ENCODE measurements around the gene MFAP2.

The MFAP2 gene

GRCh38 chr1:16972189-16972895, 8.1 kb downstream of the MFAP2 start:
- H3K4me2 ChIP-seq = no peak overlapping the region
- no peak overlapping the region for H3K4me3 ChIP-seq (IDR thresholded peaks at IDR 0.05; ENCODE audit: insufficient read depth, low read depth, low read length)
- TF ChIP-seq, protein P1, sequence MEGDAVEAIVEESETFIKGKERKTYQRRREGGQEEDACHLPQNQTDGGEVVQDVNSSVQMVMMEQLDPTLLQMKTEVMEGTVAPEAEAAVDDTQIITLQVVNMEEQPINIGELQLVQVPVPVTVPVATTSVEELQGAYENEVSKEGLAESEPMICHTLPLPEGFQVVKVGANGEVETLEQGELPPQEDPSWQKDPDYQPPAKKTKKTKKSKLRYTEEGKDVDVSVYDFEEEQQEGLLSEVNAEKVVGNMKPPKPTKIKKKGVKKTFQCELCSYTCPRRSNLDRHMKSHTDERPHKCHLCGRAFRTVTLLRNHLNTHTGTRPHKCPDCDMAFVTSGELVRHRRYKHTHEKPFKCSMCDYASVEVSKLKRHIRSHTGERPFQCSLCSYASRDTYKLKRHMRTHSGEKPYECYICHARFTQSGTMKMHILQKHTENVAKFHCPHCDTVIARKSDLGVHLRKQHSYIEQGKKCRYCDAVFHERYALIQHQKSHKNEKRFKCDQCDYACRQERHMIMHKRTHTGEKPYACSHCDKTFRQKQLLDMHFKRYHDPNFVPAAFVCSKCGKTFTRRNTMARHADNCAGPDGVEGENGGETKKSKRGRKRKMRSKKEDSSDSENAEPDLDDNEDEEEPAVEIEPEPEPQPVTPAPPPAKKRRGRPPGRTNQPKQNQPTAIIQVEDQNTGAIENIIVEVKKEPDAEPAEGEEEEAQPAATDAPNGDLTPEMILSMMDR (conservative IDR thresholded peaks at IDR 0.05; ENCODE audit: low read depth, low read length) = no peak
- no peaks in the 10 kb centered on the region for H3K36me3 ChIP-seq (ENCODE audit: insufficient read depth)
- no peak overlapping the region for H2AFZ ChIP-seq (ENCODE audit: low read depth)
- H3K9ac ChIP-seq = no peak overlapping the region
- no peaks in the 10 kb centered on the region for H4K20me1 ChIP-seq (ENCODE audit: insufficient read depth)
- H3K79me2 ChIP-seq (ENCODE audit: insufficient read depth, low read depth) = no peaks in the 10 kb centered on the region
- H3K4me1 ChIP-seq (ENCODE audit: low read depth, poor library complexity, severe bottlenecking) = no peaks in the 10 kb centered on the region
- H3K27ac ChIP-seq = no peak overlapping the region
- H3K27me3 ChIP-seq (ENCODE audit: insufficient read depth, low read depth) = no peaks in the 10 kb centered on the region

DNA sequence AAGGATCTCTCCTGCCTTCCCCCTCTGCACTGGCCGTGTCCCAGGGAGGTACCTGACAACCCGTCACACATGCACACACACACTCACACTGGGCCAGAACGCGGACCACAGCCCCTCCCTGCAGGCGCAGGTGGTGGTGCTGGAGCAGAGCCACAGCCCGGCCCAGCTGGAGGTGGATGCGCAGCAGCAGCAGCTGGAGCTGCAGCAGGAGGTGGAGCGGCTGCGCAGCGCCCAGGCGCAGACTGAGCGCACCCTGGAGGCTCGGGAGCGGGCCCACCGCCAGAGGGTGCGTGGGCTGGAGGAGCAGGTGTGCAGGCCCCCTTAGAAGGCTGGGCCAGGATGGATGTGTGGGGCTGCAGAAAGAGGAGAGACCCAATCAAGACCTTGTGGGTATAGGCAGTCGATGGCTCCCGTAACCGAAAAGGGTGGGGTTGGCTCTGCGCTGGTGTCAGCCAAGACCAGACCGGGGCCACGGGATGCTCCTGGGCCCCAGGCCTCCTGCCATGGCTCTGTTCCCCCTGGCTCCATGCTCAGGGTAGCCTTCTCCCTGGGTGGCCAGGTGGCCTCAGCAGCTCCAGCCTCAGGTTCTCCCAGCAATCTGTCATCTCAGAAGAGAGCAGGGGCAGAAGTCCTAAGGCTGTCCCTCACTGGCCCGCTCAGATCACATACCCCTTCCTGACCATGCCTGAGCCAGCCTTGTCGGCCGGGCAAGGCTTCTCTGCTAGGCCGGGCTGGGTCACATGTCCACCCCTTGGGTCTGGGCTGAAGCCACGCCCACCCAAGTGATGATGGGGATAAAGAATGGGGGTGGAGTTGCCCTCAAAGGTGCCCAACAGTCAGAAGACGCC, 8.9 kb downstream of the MFAP2 start:
- no peak overlapping the region for H2AFZ ChIP-seq (ENCODE audit: low read depth)

GRCh38 chr1:16970132-16970910, 10.1 kb downstream of the MFAP2 start:
- no peak overlapping the region for H3K27ac ChIP-seq
- H3K4me3 ChIP-seq (IDR thresholded peaks at IDR 0.05; ENCODE audit: insufficient read depth, low read depth, low read length) = no peak overlapping the region
- no peaks in the 10 kb centered on the region for H3K79me2 ChIP-seq (ENCODE audit: insufficient read depth, low read depth)
- TF ChIP-seq, protein P1 (conservative IDR thresholded peaks at IDR 0.05; ENCODE audit: low read depth, low read length) = no peak
- H4K20me1 ChIP-seq (ENCODE audit: insufficient read depth) = no peaks in the 10 kb centered on the region
- no peak overlapping the region for H2AFZ ChIP-seq (ENCODE audit: low read depth)
- no peaks in the 10 kb centered on the region for H3K27me3 ChIP-seq (ENCODE audit: insufficient read depth, low read depth)
- H3K4me2 ChIP-seq = no peak overlapping the region
- H3K4me1 ChIP-seq (ENCODE audit: low read depth, poor library complexity, severe bottlenecking) = no peaks in the 10 kb centered on the region
- H3K36me3 ChIP-seq (ENCODE audit: insufficient read depth) = no peaks in the 10 kb centered on the region
- no peak overlapping the region for H3K9ac ChIP-seq

More for the DNA sequence above, 8.9 kb downstream of the MFAP2 start:
- TF ChIP-seq, protein P1 (conservative IDR thresholded peaks at IDR 0.05; ENCODE audit: low read depth, low read length) = no peak
- no peak overlapping the region for H3K9ac ChIP-seq
- H3K4me2 ChIP-seq = no peak overlapping the region
- H3K79me2 ChIP-seq (ENCODE audit: insufficient read depth, low read depth) = no peaks in the 10 kb centered on the region
- no peaks in the 10 kb centered on the region for H4K20me1 ChIP-seq (ENCODE audit: insufficient read depth)
- H3K4me3 ChIP-seq (IDR thresholded peaks at IDR 0.05; ENCODE audit: insufficient read depth, low read depth, low read length) = no peak overlapping the region
- no peaks in the 10 kb centered on the region for H3K36me3 ChIP-seq (ENCODE audit: insufficient read depth)
- H3K27me3 ChIP-seq (ENCODE audit: insufficient read depth, low read depth) = no peaks in the 10 kb centered on the region
- H3K27ac ChIP-seq = no peak overlapping the region
- no peaks in the 10 kb centered on the region for H3K4me1 ChIP-seq (ENCODE audit: low read depth, poor library complexity, severe bottlenecking)

GRCh38 chr1:16969651-16970050, 10.8 kb downstream of the MFAP2 start:
- no peaks in the 10 kb centered on the region for H3K79me2 ChIP-seq (ENCODE audit: insufficient read depth, low read depth)
- no peak overlapping the region for H3K4me2 ChIP-seq
- TF ChIP-seq, protein P1 (conservative IDR thresholded peaks at IDR 0.05; ENCODE audit: low read depth, low read length) = no peak
- H3K9ac ChIP-seq = no peak overlapping the region
- no peaks in the 10 kb centered on the region for H4K20me1 ChIP-seq (ENCODE audit: insufficient read depth)
- no peak overlapping the region for H2AFZ ChIP-seq (ENCODE audit: low read depth)
- H3K27me3 ChIP-seq (ENCODE audit: insufficient read depth, low read depth) = no peaks in the 10 kb centered on the region
- no peaks in the 10 kb centered on the region for H3K4me1 ChIP-seq (ENCODE audit: low read depth, poor library complexity, severe bottlenecking)
- H3K27ac ChIP-seq = no peak overlapping the region
- H3K4me3 ChIP-seq (IDR thresholded peaks at IDR 0.05; ENCODE audit: insufficient read depth, low read depth, low read length) = no peak overlapping the region
- no peaks in the 10 kb centered on the region for H3K36me3 ChIP-seq (ENCODE audit: insufficient read depth)
